Breast epithelium (tissue), 4 donors: ENCODE measurements around the gene AGAP2. TPM values are rescaled to one million over a fixed set of nuclear protein-coding genes. Genes with fewer than 3 reads are reported as not detected.
A peak's percentile ranks its signal among the peaks of the same experiment; 100 is the strongest.

Experiments
- DNase-seq, 2 donors: peaks; one replicate each; pipeline ENCODE4 v3.0.0-alpha.2; 2019; ENCODE audit warnings: low spot score in 2 of 2
- H3K27ac ChIP-seq, 2 donors: fragments of 200-600 bp; sonication (generic) in 1 of 2; one replicate each; pipeline ENCODE4 v1.5.1; 2016 to 2019; ENCODE audit warnings: mild to moderate bottlenecking in 1 of 2
- H3K27me3 ChIP-seq, 2 donors: fragments of 200-600 bp; sonication (generic) in 1 of 2; one replicate each; pipeline versions ENCODE4 v1.5.1 to v1.6.0; 2017 to 2019; ENCODE audit warnings: control low read depth in 1 of 2, mild to moderate bottlenecking in 1 of 2
- H3K36me3 ChIP-seq: fragments of 200-600 bp; one replicate; pipeline ENCODE4 v1.5.1; 2019
- H3K4me1 ChIP-seq, 2 donors: fragments of 200-600 bp; sonication (generic); one replicate each; pipeline ENCODE4 v1.5.1; 2016 to 2019; ENCODE audit warnings: control low read depth in 1 of 2
- H3K4me3 ChIP-seq, 3 donors: fragments of 200-600 bp; sonication (generic); 1 replicate in 2 of 3; 2 replicates in 1 of 3; pipeline ENCODE4 v1.5.1; 2016 to 2019; ENCODE audit warnings: mild to moderate bottlenecking in 3 of 3, moderate library complexity in 2 of 3
- H3K9me3 ChIP-seq, 2 donors: fragments of 200-600 bp; sonication (generic) in 1 of 2; one replicate each; pipeline ENCODE4 v1.5.1; 2016 to 2019; ENCODE audit warnings: control low read depth in 1 of 2
- CTCF ChIP-seq, 3 donors: fragments of 450-650 bp; IDR thresholded peaks; one replicate each; pipeline ENCODE4 v1.5.1; 2016 to 2017; ENCODE audit warnings: antibody characterized with exemption in 3 of 3, mild to moderate bottlenecking in 3 of 3, moderate library complexity in 3 of 3
- POLR2A ChIP-seq: fragments of 450-650 bp; IDR thresholded peaks from one replicate; pipeline ENCODE4 v1.6.1; 2016; ENCODE audit warnings: antibody characterized with exemption, mild to moderate bottlenecking, moderate library complexity
- POLR2AphosphoS5 ChIP-seq, 3 donors: sonication (generic); formaldehyde crosslinking; IDR thresholded peaks; one replicate each; pipeline ENCODE4 v1.6.1; 2017; ENCODE audit warnings: antibody characterized with exemption in 3 of 3
- intact Hi-C: fragments of 100-400 bp; cut with DNase I; formaldehyde crosslinking; loops from one replicate; pipeline ENCODE4 v1.15.1; 2023; ENCODE audit warnings: low total_unique reads
- total RNA-seq, 3 donors: library from RNA; depleted of rRNA; stranded (reverse); fragments of >200 nt; gene quantifications; one replicate each; pipeline ENCODE4 v1.1.0, GENCODE V29; 2016

The AGAP2 gene
- total RNA-seq, 3 donors from 2014 or later = 1.2 to 1.8 (median 1.6) TPM

GRCh38 chr12:57744777-57745484 is 6.4 kb upstream of the AGAP2 start, which contains the start of gene TSPAN31:
Gene TSPAN31 (plus strand): TSS chr12:57745039. CDS start chr12:57745155, 116 bp downstream.
- peaks cover 0 to 8% of the 10 kb centered on the region in 2 donors for H3K4me1 ChIP-seq
- H3K27ac ChIP-seq = peak within 1 kb of the TSS; percentile 99 to 100
- no peaks in the 10 kb centered on the region for H3K36me3 ChIP-seq
- no peaks in the 10 kb centered on the region for H3K27me3 ChIP-seq
- peak; percentile 13 to 32 (median 23) for TF ChIP-seq CTCF (IDR thresholded peaks at IDR 0.05)
- no peak for TF ChIP-seq POLR2A
- TF ChIP-seq POLR2AphosphoS5 (IDR thresholded peaks at IDR 0.05) = peak; percentile 42 to 77 (median 69)
- peak; percentile 98 for DNase-seq
- intact Hi-C loops = no loop called here
- peak within 1 kb of the TSS; percentile 86 to 87 (median 87) for H3K4me3 ChIP-seq
- H3K9me3 ChIP-seq = no peaks in the 10 kb centered on the region

- Histone ChIP-seq H3K9me3 (no peaks in the 10 kb centered on the region), H3K4me3 (peak overlapping the region; percentile 86 to 87 (median 87)), H3K4me1 (peaks cover 0 to 8% of the 10 kb centered on the region in 2 donors), H3K27me3 (peaks cover 0 to 3% of the 10 kb centered on the region in 2 donors), H3K36me3 (no peaks in the 10 kb centered on the region), H3K27ac (peak overlapping the region; percentile 99 to 100)
- peak; percentile 66 to 77 for DNase-seq
- intact Hi-C loops = no loop called here
- peak in 2 of 3 donors; percentile 38 to 50 for TF ChIP-seq POLR2AphosphoS5 (IDR thresholded peaks at IDR 0.05)
- TF ChIP-seq POLR2A = no peak
Observed at GRCh38 chr12:57744194-57744776, 5.7 kb upstream of the AGAP2 start.

- peaks cover 4 to 7% of the 10 kb centered on the region in 2 donors for H3K27me3 ChIP-seq
- DNase-seq = no peak
- H3K27ac ChIP-seq = peak overlapping the region in 1 of 2 donors; percentile 100
- TF ChIP-seq CTCF (IDR thresholded peaks at IDR 0.05) (no peak), POLR2A (no peak), POLR2AphosphoS5 (IDR thresholded peaks at IDR 0.05) (no peak)
- H3K4me3 ChIP-seq = peak overlapping the region in 1 of 3 donors; percentile 87
- H3K36me3 ChIP-seq = no peaks in the 10 kb centered on the region
- no peaks in the 10 kb centered on the region for H3K9me3 ChIP-seq
- peaks cover 0 to 8% of the 10 kb centered on the region in 2 donors for H3K4me1 ChIP-seq
- intact Hi-C loops = no loop called here
Observed at GRCh38 chr12:57743769-57744168, 5.2 kb upstream of the AGAP2 start.

- intact Hi-C loops = no loop called here
- Histone ChIP-seq H3K4me1 (peaks cover 5 to 13% of the 10 kb centered on the region in 2 donors), H3K36me3 (no peaks in the 10 kb centered on the region), H3K27ac (no peak overlapping the region), H3K27me3 (peaks cover 15 to 24% of the 10 kb centered on the region in 2 donors), H3K9me3 (no peaks in the 10 kb centered on the region), H3K4me3 (peak overlapping the region in 2 of 3 donors; percentile 15 to 40)
- TF ChIP-seq CTCF (IDR thresholded peaks at IDR 0.05) = no peak
- no peak for DNase-seq
Observed at GRCh38 chr12:57741844-57742738, 3.5 kb upstream of the AGAP2 start.

GRCh38 chr12:57741413-57741789 is 2.9 kb upstream of the AGAP2 start:
- peaks cover 17 to 30% of the 10 kb centered on the region in 2 donors for H3K27me3 ChIP-seq
- H3K36me3 ChIP-seq = no peaks in the 10 kb centered on the region
- DNase-seq = no peak
- intact Hi-C loops = no loop called here
- TF ChIP-seq CTCF (IDR thresholded peaks at IDR 0.05) (no peak), POLR2AphosphoS5 (IDR thresholded peaks at IDR 0.05) (no peak), POLR2A (no peak)
- H3K4me1 ChIP-seq = peaks cover 9 to 20% of the 10 kb centered on the region in 2 donors
- no peaks in the 10 kb centered on the region for H3K9me3 ChIP-seq
- H3K4me3 ChIP-seq = peak overlapping the region in 2 of 3 donors; percentile 15 to 40
- H3K27ac ChIP-seq = no peak overlapping the region
